GM10266 (cell line): Measurements from ENCODE around the gene MSTN.

Experiments
- DNase-seq: peaks from one replicate; pipeline ENCODE4 v3.0.0; 2012; ENCODE audit errors: extremely low spot score
- CTCF ChIP-seq: IDR thresholded peaks from 2 replicates; pipeline ENCODE4 v1.5.1; 2012; ENCODE audit warnings: mild to moderate bottlenecking, low read depth; ENCODE audit not compliant: control insufficient read depth, insufficient read depth; ENCODE audit errors: missing control alignments

MSTN gene

GRCh38 chr2:190088917-190089316, 26.4 kb upstream of the MSTN start:
- TF ChIP-seq CTCF = peak; percentile 55
- peak; percentile 34 for DNase-seq

- DNase-seq = no peak
- no peak for TF ChIP-seq CTCF
Measured at GRCh38 chr2:190084704-190085103, 22.2 kb upstream of the MSTN start.

- DNase-seq = no peak
- TF ChIP-seq CTCF = no peak
Measured at GRCh38 chr2:190082118-190082517, 19.6 kb upstream of the MSTN start.

- TF ChIP-seq CTCF = no peak
- no peak for DNase-seq
Measured at GRCh38 chr2:190080527-190081049, 18.1 kb upstream of the MSTN start.

GRCh38 chr2:190079160-190079559, 16.6 kb upstream of the MSTN start:
- TF ChIP-seq CTCF = no peak
- no peak for DNase-seq

GRCh38 chr2:190075623-190076022, 13.1 kb upstream of the MSTN start:
- DNase-seq = no peak
- TF ChIP-seq CTCF = no peak

GRCh38 chr2:190069936-190070696, 7.6 kb upstream of the MSTN start:
- peak; percentile 61 for TF ChIP-seq CTCF
- peak; percentile 16 for DNase-seq
